Kidney glomerular epithelial cell (primary cell): ENCODE data around the gene SULT1B1.

Experiments
- DNase-seq: peaks from one replicate; lab custom pipeline; 2025; lab: John Stamatoyannopoulos, UW

Gene SULT1B1

DNA sequence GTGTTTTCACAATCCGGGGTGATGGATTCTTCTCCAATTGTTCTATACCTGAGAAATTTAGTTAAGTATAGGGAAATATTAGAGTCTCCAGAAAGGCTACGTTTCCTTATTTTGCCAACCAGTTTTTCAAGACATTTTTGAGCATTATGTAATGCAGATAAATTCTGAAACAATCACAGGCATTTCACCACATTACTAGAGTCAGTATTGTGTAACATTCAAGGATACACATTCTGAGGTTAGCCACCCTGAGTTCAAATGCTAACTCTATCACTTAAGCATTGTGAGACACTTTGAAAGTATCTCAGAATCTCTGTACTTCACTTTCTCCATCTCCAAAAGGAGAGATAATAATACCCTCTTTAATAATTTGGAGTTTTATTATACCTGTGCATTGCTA, 10.6 kb downstream of the SULT1B1 start:
- no peak for DNase-seq

DNA sequence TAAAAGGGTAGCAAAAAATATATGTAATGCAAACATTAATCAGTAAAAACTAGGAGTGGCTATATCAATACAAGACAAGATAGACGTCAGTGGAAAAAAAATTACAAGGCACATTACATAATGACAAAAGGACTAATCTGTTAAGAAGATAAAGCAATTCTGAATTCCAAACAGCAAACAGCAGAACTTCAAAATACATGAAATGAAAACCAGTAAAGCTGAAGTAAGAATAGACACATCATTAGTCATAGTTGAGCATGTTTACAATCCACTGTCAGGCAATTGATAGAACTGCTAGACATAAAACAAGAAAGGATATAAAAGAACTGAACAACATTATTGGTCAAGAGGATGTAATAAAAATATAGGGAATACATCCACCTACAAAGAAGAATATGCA, 12.2 kb downstream of the SULT1B1 start:
- DNase-seq: no peak

DNA sequence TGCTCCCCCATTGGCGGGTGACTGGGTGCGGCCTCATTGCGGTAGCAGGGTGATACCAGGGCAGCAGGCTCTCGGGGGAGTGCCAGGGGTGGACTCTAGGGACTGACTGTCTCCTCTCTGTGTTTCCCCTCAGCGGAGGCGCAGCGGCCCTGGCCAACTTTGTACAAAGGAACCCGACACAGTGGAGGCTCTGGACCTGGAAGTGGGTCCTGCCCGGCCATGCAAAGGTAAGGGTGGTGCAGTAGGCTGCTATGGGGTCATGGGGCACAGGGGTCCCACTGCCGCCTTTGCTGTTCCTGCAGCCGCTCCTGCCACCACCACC, 16.3 kb downstream of the SULT1B1 start:
- DNase-seq: no peak

DNA sequence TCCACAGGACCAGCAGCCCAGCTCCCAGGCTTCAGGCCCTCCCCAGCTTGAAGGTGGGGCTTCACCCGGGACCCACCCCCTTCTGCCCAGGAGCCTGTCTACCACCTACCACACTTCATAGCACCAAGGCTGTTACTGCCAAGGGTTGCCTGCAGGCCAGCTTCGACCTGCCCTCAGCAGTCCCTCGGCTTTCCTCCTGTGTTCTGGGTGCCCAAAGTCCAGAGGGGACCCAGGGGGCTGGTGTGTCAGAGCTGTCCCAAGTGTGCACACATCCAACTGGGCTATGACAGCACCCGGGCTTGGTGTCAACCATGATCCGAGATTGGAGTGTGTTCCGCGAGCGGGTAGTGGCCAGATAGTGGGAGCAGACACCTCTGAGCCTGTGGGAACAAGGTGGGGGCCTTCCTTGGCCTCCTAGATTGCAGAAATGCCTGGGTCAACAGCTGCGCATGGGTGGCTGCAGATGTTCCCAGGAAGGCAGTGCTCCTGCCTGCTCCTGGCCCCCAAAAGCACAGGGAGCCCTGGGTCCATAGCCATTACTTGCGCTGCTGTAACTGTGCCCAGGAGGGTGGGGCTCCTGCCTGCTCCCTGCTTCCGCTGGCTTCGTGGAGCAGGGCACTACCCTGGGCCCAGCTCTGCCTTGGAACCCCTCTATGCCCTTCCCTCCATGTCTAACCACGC, 16.8 kb downstream of the SULT1B1 start:
- no peak for DNase-seq

DNA sequence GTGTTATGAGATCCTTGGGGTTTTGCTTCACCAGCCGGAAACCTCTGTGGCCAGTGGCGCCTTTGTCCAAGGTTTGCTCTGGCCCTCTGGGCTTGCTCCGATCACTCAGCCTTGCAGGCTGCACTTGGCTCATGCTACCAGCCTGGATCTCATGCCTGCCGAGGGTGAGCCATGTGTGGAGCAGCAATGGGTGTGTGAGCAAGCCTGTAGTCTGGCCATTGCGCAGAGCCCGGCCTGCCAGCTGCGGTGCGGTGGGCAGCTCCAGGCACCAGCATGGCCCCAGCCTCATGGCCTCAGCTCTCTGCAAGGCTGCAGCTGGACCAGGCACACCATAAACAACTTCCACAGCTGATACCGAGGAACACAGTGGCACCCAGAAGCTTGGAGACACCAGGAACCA, 17.8 kb downstream of the SULT1B1 start:
- DNase-seq: no peak

DNA sequence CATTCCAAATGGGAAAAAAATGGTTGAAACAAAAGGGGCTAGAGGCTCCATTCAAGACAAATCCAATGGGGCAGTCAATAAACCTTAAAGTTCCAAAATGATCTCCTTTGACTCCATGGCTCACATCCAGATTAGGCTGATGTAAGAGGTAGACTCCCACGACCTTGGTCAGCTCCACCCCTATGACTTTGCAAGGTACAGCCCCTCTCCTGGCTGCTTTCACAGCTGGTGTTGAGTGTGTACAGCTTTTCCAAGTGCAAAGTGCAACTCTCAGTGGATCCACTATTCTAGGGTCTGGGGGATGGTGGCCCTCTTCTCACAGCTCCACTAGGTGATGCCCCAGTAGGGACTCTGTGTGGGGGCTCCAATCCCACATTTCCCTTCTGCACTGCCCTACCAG, 21.5 kb downstream of the SULT1B1 start:
- DNase-seq: no peak

DNA sequence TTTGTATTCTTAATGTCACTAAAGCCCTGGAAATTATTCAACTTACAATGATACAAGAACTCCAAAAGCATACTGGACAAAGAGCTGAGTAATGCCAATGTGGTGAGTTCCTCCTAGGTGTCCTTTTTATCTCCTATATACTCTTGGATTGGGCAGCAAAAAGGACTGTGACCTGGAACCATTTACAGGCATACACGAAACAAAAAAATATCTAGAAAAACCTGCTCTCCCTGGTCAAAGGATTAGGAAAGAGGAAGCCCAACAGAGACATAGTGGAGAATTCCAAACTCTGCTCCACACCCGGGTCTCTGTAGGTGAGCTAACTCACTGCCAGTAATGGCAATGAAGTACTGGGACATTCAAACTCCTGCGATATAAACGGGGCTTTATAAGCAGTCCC, 25.3 kb downstream of the SULT1B1 start:
- no peak for DNase-seq

DNA sequence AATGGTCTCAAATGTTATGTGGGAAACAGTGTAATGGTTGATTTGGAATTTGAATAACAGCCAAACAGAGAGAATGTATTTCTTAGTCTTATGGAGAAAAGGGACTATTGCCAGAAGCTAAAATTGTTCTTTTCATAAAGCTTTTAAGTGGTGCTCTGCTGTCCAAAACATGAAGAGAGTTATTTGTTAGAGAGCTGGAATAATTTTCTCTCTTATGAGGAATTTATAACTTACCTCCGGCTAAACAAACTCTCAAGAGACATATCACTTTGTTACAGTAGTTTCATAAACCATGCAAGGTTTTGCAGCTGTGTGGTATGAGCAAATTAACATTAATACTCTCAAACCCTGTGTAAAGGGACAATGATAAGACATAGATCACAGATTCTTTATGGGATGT, 28.6 kb downstream of the SULT1B1 start:
- no peak for DNase-seq

DNA sequence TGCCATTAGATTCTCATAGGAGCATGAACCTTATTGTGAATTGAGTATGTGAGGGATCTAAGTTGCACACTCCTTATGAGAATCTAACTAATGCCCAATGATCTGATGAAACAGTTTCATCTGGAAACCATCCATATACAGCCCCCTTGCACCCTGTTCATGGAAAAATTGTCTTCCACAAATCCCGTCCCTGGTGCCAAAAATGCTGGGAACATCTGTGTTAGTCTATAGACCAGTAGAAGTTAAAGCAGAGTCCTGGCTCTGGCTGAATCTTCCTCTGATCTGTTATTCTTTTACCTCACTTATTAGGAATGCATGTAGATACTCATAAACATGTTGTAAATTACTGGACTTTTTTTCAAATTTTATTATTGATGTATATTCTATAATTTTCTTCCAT, 29.2 kb downstream of the SULT1B1 start:
- DNase-seq: no peak

DNA sequence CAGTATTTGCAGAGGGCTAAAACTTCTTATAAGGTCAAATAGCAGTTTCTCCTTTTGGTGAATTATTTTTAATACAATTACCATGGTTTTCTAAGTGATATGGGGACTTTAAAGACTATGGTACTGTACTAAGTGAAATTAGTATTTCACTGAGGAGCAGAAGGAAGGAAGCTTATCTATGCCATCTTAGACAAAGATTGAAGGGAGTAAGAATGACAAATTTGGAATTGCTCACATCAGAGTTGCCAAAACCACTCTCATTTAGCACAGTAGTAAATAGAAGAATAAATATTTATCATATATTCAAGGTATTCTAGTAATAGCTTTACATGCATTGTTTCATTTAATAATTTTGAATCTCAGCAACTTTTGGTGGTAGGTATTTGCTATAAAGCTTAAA, 30.4 kb downstream of the SULT1B1 start:
- no peak for DNase-seq

DNA sequence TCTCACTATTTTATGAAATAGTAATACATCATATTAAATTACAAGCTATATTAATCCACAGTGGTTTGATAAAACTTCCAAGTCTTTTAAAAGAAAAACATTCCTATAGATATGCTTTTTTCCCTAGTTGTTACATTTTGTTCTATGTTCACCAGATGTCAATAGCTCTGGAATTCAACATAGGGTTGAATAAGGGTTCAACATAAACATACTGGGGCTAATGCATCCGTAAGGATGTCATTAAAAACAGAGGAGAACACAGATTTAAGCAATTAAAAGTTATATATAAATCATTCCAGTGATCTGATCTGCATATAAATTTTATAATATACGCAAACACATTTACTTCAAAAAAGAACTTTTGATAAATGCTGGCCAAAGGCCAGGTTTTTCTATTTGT, 32.5 kb downstream of the SULT1B1 start:
- DNase-seq: no peak

DNA sequence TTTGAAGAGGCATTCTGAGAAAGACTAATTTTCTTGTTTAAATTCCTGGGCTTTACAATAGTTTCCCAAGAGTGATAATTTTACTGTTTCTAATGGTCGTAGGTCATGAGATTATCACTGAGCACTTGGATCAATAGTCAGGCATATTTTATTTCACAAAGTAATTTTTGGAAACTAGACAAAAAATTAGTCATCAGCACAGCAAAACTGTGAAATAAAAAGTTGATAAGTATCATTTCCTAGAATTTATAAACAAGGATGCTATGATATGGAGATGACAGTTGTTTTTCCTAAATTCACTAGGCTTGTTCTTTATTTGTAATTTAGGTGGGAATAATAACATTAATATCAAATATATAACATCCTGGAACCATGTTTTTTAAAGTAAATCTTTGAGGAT, 33.0 kb downstream of the SULT1B1 start:
- DNase-seq: no peak

DNA sequence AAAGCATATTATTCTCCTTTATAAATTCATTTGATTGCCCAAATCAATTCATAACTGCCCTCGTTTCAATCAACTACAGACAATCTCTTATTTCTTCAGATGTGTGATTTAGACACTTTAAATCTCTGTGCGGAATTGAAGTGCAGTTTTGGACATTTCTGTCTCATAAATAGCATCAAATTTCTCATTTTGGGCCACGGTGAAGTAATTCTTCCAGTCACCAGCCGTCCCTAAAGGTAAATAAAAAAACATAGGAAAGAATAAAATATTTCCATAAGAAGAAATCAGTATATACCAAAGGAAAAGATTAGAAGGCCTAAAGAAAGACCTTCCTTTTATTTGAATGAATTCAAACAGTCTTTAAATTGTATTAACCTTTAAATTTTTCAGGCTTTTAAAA, 33.4 kb downstream of the SULT1B1 start:
- no peak for DNase-seq

DNA sequence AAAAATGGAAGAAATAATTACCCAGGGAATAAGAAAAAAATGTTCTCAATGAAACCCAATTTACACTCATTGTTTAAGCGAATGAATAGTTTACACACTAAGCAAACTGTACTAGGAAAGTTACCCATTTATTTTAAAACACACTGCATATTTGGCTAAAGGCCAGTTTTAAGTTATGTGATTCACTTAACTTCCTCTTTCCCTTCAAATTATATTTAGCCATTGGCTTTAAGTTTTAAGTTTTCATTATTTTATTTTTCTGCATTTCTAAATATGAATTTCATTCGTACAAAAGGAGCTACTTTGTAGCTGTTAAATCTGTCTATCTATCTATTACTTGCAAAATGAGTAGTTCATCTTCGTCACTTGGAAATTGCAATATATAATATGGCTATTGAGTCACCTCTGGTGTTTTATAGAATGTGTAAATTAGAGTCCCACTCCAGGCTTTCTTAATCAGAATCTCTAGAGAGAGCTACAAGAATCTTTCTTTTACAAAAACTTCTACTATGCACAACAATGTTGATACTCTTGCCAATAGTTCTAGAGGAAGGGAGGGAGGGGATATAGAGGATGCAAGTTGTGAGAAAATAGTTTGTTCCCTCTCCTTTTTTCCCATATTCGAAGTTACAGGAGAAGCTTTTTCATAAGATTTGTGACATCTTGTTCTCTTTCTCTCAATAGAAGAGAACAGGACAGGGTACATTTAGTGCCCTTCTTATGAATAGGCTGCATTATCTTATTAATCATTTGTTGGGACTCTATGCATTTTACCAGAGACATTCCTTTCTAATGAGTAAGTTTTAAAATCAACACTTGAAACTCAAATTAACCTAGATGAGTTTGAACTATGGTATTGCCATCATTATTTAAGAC, 41.8 kb downstream of the SULT1B1 start:
- DNase-seq: peak; percentile 6

DNA sequence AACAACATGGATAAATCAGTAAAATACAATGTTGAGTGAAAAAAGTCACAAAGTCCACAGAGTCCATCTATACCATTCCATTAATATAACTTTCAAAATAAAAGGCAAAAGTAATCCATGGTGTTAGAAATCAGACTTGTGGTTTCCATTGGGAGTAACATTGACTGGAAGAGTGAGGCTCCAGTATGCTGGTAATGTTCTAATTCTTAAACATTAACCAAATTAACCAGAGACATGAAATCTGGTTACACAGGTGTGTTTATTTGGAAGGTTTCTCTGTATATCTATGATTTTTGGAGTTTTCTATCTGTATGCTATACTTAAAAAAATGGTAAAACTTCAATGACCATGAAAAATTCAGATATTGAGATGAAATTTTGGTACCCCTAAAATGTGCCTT, 42.6 kb downstream of the SULT1B1 start:
- DNase-seq: no peak

DNA sequence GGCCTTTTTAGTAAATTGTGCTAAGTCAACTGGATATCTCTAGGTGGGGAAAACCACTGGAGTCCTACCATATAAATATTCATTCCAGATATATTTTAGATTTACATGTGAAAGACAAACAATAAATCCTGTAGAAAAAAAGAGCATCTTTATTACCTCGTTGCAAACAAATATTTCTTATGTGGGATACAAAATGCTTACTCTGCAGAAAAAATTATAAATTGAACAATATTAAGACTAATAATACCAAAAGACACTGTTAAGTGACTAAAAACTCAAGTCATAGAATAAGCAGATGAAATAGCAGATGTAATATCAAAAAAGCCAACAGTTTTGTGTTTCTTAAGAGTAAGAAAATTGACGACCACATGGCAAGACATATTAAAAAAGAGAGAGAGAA, 43.8 kb downstream of the SULT1B1 start:
- no peak for DNase-seq

DNA sequence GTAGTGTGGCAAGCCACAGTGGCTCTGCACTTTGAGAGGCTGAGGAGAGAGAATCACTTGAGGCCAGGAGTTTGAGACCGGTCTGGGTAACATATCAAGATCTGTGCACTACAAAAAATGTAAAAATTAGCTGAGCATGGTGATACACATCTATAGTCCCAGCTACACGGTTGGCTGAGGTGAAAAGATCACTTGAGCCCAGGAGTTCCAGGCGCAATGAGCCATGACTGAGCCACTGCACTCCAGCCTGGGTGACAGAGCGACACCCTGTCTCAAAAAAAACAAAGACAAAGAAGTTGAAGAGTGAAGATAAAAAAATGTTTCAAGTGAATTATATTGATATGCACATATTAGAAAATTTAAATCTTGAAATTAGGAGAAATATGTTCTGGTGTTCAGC, 46.3 kb downstream of the SULT1B1 start:
- DNase-seq: no peak

DNA sequence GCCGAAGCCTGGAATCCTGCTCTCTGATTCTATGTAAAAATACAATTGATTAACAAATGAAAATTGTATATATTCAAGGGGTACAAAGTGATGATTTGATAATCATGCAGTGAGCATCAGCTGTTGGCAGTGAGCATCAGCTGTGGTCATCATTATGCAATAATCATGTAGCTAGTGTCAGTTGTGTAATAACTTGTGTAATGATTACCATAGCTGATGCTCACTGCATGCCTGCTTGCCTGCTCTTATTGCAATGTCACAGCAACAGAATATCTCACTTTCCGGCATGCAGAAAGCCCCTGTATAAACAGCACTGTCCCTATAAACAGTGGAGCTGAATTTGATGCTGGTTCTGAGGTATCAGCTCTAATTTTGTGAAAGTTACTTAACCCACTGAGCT, 46.8 kb downstream of the SULT1B1 start:
- peak; percentile 42 for DNase-seq

DNA sequence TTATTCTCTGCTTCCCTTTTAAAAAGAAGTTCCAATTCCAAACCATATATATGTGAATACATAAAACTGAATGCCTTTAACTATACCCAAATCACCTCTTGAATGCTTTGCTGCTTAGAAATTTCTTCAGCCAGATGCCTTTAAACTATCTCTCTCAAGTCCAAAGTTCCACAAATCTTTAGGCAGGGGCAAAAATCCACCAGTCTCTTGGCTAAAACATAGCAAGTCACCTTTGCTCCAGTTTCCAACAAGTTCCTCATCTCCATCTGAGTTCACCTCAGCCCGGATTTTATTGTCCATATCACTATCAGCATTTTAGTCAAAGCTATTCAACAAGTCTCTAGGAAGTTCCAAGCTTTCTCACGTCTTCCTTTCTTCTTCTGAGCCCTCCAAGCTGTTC, 49.8 kb downstream of the SULT1B1 start:
- no peak for DNase-seq

DNA sequence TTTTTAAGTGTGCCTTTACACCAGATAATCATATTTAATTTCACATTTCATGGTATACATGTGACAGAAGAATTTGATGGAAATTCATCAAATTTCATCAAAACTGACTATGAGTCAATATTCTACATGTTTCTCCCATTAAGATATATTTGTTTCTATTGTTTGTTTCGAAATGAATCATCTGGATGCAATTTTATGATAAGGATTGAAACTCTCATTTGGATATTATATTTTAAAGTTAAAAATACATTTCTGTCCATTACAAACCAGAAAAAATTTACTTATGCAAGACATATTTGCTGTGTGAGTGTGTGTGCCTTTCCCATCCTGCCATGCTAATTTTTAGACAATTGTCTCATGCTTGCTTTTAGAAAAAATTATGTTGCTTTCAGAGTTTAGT, 52.2 kb downstream of the SULT1B1 start:
- DNase-seq: no peak

DNA sequence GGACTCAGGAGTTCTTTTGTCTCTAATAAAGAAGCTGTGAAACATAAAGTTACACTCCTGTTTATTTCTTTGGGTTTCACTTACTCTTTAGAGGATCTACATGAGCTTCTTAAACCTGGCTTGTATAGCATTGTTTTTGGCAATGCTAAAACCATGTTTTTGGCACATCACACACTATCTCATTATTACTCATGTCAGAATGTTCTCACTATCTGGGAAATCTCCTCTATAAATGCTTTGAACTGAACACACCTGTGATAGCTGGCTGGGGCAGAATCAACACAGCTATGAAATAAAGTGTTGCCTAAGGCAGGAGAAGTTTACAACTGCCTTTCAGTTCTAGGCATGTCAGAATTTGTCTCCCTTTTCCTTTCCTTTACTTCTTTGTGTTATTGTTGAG, 52.6 kb downstream of the SULT1B1 start:
- no peak for DNase-seq

DNA sequence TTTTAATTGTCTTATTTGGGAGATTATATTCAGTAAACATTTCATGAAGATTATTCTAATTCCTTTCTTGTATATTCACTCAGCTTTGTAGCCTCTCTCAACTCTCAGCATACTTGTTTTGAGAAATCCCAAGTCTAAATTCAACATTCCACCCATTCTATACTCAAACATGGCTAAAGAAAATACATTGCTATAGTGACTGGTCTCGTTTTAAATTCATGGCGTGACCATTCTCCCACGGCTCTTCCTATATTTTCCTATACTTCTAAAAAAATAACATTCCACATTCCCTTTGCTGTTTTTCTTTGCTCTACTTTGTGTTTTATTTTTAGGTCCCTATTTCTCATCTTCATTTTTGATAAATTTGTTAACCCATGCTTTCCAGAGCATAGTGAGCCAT, 58.2 kb downstream of the SULT1B1 start:
- DNase-seq: no peak

DNA sequence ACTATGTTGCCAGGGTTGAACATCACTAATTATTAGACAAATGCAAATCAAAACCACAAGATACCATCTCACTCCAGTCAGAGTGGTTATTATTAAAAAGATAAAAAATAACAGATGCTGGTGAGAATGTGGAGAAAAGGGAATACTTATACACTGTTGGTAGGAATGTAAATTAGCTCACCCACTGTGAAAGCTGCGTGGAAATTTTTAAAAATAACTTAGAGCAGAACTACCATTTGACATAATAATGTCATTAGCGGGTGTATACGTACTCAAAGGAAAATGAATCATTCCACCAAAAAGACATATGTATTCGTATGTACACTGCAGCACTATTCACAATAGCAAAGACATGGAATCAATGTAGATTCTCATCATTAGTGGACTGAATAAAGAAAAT, 58.7 kb downstream of the SULT1B1 start:
- DNase-seq: no peak
